ENCODE results near the gene NUP214. TPM values are rescaled to one million over a fixed set of nuclear protein-coding genes. Genes with fewer than 3 reads are reported as not detected.

Gene NUP214
- total and polyA plus RNA-seq, 2 of the 4 experiments (the other 2 are of a cell fraction) = 7.9 to 13.4 TPM

DNA sequence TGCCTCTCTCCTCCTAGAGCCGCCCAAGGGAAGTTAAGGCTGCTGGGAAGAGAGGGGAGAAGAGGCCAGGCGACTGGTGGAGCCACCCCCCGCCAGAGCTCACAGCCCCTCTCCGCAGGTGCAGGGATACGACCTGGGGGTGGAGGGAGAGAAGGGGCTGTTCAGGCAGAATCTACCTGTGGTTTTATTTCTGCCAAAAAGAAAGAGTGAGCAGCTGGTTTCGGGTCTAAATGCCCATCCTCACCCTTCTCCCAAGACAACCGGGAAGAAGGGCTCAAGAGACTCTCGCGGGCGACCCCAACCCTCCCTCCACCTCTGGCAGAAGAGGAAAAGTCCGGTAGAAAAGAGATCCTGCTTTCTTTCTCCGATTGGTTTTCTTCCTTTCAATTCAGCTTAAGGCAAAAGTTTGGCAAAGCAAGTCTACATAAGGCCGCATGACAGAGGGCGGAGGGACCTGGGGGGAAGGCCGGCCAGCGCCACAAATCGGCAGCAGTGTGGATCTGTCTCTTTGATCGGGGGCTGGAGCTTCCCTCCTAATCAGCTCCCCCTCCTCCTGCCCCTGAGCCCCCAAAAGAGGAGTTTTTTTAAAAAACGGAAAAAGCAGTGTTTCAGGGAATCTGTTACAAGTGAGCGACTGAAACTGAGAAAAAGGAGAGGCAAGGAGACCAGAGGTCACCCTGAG is 134.7 kb downstream of the NUP214 start:
- no peak overlapping the region for H3K18ac ChIP-seq (ENCODE audit: low read depth, low read length)
- no peaks in the 10 kb centered on the region for H4K20me1 ChIP-seq (ENCODE audit: insufficient read depth, low read length)
- POLR2A ChIA-PET (ENCODE audit: unreplicated experiment) = no interaction called here
- no peak overlapping the region for H2AK9ac ChIP-seq (replicated peaks; ENCODE audit: low read depth, low read length, poor library complexity)
- H2AK5ac ChIP-seq (ENCODE audit: low read depth, low read length) = no peak overlapping the region
- TF ChIP-seq MAZ (IDR thresholded peaks at IDR 0.05; ENCODE audit: borderline replicate concordance, low read depth, low read length) (no peak), RCOR1 (IDR thresholded peaks at IDR 0.05; ENCODE audit: insufficient replicate concordance, low read length) (no peak), SMC3 (IDR thresholded peaks at IDR 0.05; ENCODE audit: low read depth, low read length) (no peak), FOS (IDR thresholded peaks at IDR 0.05; ENCODE audit: low read depth, low read length) (no peak), RFX5 (IDR thresholded peaks at IDR 0.05; ENCODE audit: low read depth, low read length) (no peak), CEBPB (IDR thresholded peaks at IDR 0.05; ENCODE audit: low read depth, low read length) (no peak), POLR2A (IDR thresholded peaks at IDR 0.05; ENCODE audit: low read depth, low read length) (no peak), MXI1 (IDR thresholded peaks at IDR 0.05; ENCODE audit: borderline replicate concordance, low read depth, low read length) (no peak), MAFK (IDR thresholded peaks at IDR 0.05; ENCODE audit: low read depth, low read length) (no peak), CHD1 (IDR thresholded peaks at IDR 0.05; ENCODE audit: low read depth, low read length) (no peak), RAD21 (IDR thresholded peaks at IDR 0.05; ENCODE audit: low read length) (no peak), NFE2L2 (IDR thresholded peaks at IDR 0.05; ENCODE audit: low read depth, low read length) (no peak)
- TF ChIP-seq, protein P1, sequence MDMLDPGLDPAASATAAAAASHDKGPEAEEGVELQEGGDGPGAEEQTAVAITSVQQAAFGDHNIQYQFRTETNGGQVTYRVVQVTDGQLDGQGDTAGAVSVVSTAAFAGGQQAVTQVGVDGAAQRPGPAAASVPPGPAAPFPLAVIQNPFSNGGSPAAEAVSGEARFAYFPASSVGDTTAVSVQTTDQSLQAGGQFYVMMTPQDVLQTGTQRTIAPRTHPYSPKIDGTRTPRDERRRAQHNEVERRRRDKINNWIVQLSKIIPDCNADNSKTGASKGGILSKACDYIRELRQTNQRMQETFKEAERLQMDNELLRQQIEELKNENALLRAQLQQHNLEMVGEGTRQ (IDR thresholded peaks at IDR 0.05; ENCODE audit: low read depth, low read length) = no peak
- TF ChIP-seq, protein P2, sequence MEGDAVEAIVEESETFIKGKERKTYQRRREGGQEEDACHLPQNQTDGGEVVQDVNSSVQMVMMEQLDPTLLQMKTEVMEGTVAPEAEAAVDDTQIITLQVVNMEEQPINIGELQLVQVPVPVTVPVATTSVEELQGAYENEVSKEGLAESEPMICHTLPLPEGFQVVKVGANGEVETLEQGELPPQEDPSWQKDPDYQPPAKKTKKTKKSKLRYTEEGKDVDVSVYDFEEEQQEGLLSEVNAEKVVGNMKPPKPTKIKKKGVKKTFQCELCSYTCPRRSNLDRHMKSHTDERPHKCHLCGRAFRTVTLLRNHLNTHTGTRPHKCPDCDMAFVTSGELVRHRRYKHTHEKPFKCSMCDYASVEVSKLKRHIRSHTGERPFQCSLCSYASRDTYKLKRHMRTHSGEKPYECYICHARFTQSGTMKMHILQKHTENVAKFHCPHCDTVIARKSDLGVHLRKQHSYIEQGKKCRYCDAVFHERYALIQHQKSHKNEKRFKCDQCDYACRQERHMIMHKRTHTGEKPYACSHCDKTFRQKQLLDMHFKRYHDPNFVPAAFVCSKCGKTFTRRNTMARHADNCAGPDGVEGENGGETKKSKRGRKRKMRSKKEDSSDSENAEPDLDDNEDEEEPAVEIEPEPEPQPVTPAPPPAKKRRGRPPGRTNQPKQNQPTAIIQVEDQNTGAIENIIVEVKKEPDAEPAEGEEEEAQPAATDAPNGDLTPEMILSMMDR (conservative IDR thresholded peaks at IDR 0.05; ENCODE audit: low read depth, low read length) = no peak
- TF ChIP-seq, protein P3, sequence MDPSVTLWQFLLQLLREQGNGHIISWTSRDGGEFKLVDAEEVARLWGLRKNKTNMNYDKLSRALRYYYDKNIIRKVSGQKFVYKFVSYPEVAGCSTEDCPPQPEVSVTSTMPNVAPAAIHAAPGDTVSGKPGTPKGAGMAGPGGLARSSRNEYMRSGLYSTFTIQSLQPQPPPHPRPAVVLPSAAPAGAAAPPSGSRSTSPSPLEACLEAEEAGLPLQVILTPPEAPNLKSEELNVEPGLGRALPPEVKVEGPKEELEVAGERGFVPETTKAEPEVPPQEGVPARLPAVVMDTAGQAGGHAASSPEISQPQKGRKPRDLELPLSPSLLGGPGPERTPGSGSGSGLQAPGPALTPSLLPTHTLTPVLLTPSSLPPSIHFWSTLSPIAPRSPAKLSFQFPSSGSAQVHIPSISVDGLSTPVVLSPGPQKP (IDR thresholded peaks at IDR 0.05; ENCODE audit: borderline replicate concordance, low read depth, low read length) = no peak
- ATAC-seq (ENCODE audit: low read depth) (no peak), DNase-seq (no peak)
- peaks cover 10% of the 10 kb centered on the region for H3K4me1 ChIP-seq (ENCODE audit: control insufficient read depth, insufficient read depth, low read length)
- no CpG with 5 or more reads among the region's 20 CpGs for WGBS, 2 experiments (ENCODE audit: extremely low coverage in 2 of 2, insufficient read length in 1 of 2)
- H3K36me3 ChIP-seq (ENCODE audit: control insufficient read depth, insufficient read depth, low read length) = no peaks in the 10 kb centered on the region
- peaks cover 6% of the 10 kb centered on the region; the same call in 1 of the 2 replicates for H3K9me1 ChIP-seq (ENCODE audit: insufficient read depth, low read length)
- H2AFZ ChIP-seq (replicated peaks; ENCODE audit: low read length, poor library complexity) = no peak overlapping the region
- no peak overlapping the region for H2BK5ac ChIP-seq (ENCODE audit: low read depth, low read length, poor library complexity, severe bottlenecking)
- peaks cover 3% of the 10 kb centered on the region; the same call in 1 of the 2 replicates for H3K27me3 ChIP-seq (ENCODE audit: control insufficient read depth, insufficient read depth, low read length)
- CTCF ChIA-PET = no interaction called here
- H4K5ac ChIP-seq (ENCODE audit: low read depth, low read length) = no peak overlapping the region
- H2BK20ac ChIP-seq (ENCODE audit: low read depth, low read length) = no peak overlapping the region
- no peak overlapping the region for H3K4me2 ChIP-seq (ENCODE audit: low read depth, low read length)
- no TSS peak for BruUV-seq (replicated peaks)
- no peak overlapping the region for H2BK120ac ChIP-seq (ENCODE audit: low read depth, low read length)
- no peak overlapping the region for H3K9ac ChIP-seq (ENCODE audit: low read depth, low read length)
- no peak overlapping the region for H3K14ac ChIP-seq (replicated peaks; ENCODE audit: low read depth, low read length)
- no peak overlapping the region for H2BK15ac ChIP-seq (ENCODE audit: low read depth, low read length)
- no peak overlapping the region for H4K8ac ChIP-seq (ENCODE audit: low read depth in 2 of 2, low read length in 2 of 2)
- intact Hi-C loops (cut with micrococcal nuclease) (no loop called here), in situ Hi-C loops (cut with MboI; ENCODE audit: low sequenced_read_pairs) (no loop called here), dilution Hi-C loops (cut with HindIII; ENCODE audit: low sequenced_read_pairs, unreplicated experiment) (no loop called here)
- no peak overlapping the region for H3K27ac ChIP-seq (ENCODE audit: insufficient read depth, low read length)
- H3K23ac ChIP-seq (ENCODE audit: low read depth, low read length) = no peak overlapping the region
- 0 out of 4 replicates have a peak, but pooled peaks cover 0 to 2% of the 10 kb centered on the region in 2 experiments for H3K79me1 ChIP-seq (ENCODE audit: low read depth in 1 of 2, low read length in 2 of 2)
- H3K9me3 ChIP-seq (ENCODE audit: control insufficient read depth, insufficient read depth, low read length) = no peaks in the 10 kb centered on the region
- no peak overlapping the region for H3K4ac ChIP-seq (ENCODE audit: low read depth, low read length)
- H3K56ac ChIP-seq (ENCODE audit: extremely low read depth, insufficient read depth, low read length) = no peak overlapping the region
- H4K91ac ChIP-seq (ENCODE audit: insufficient read depth, low read depth, low read length) = no peak overlapping the region
- H3K4me3 ChIP-seq (ENCODE audit: insufficient read depth, low read depth, low read length) = no peak overlapping the region
